ENCODE results near the gene DOK7. TPM values are rescaled to one million over a fixed set of nuclear protein-coding genes. Genes with fewer than 3 reads are reported as not detected.

DOK7 gene
- total and polyA plus RNA-seq, 2 donors (not counting 3 experiments of a cell fraction or from before 2014, with no cell fraction given): not detected

GRCh38 chr4:3440979-3441500, 22.1 kb upstream of the DOK7 start:
- BruUV-seq (replicated peaks): no TSS peak
- no peaks in the 10 kb centered on the region for H3K79me2 ChIP-seq (ENCODE audit: control insufficient read depth, insufficient read depth, low read length)
- H3K27ac ChIP-seq (ENCODE audit: insufficient read depth, low read depth, low read length): no peak overlapping the region
- FAIRE-seq (no peak), DNase-seq (ENCODE audit: low read depth, low spot score) (no peak)
- no peak overlapping the region for H3K4me2 ChIP-seq (ENCODE audit: insufficient read depth, low read length)
- POLR2A ChIA-PET: interaction anchor here (1.1 kb wide), 1 partner anchor 95 kb away, joined by 3 read pairs; no protein-coding TSS in a partner anchor
- H3K9ac ChIP-seq (replicated peaks; ENCODE audit: extremely low read depth, insufficient read depth, low read length): no peak overlapping the region
- no peaks in the 10 kb centered on the region for H4K20me1 ChIP-seq (replicated peaks; ENCODE audit: control insufficient read depth, extremely low read depth, insufficient read depth, low read length)
- CTCF ChIA-PET: interaction anchor here (0.8 to 6.1 kb wide), 8 partner anchors 11 to 296 kb away, joined by 3 to 78 read pairs (median 4); no protein-coding TSS in a partner anchor
- no peak overlapping the region for H2AFZ ChIP-seq (ENCODE audit: low read depth, low read length)
- H3K9me3 ChIP-seq (replicated peaks; ENCODE audit: control insufficient read depth, insufficient read depth, low read length): no peaks in the 10 kb centered on the region
- TF ChIP-seq EZH2 (IDR thresholded peaks at IDR 0.05; ENCODE audit: borderline replicate concordance, low read depth, low read length, severe bottlenecking): no peak
- TF ChIP-seq POLR2A (IDR thresholded peaks at IDR 0.05; ENCODE audit: low read depth, low read length): no peak
- no peak for TF ChIP-seq GATA2 (IDR thresholded peaks at IDR 0.05; ENCODE audit: insufficient read depth, insufficient read length, low read depth, low read length)
- TF ChIP-seq JUN (IDR thresholded peaks at IDR 0.05; ENCODE audit: borderline replicate concordance, insufficient read depth, insufficient read length, low read depth): no peak
- no peak for TF ChIP-seq CTCF (IDR thresholded peaks at IDR 0.05; ENCODE audit: extremely low read depth in 1 of 2, insufficient read depth in 1 of 2, low read depth in 1 of 2, low read length in 2 of 2)
- no peak for TF ChIP-seq FOS (IDR thresholded peaks at IDR 0.05; ENCODE audit: borderline replicate concordance, insufficient read depth, low read length)
- no peak for TF ChIP-seq MAX (IDR thresholded peaks at IDR 0.05; ENCODE audit: insufficient read depth, insufficient read length)
- no peak for TF ChIP-seq MYC (IDR thresholded peaks at IDR 0.05; ENCODE audit: low read depth, low read length)
- no peak overlapping the region for H3K4me3 ChIP-seq (replicated peaks in 1 of 3; ENCODE audit: insufficient read depth in 1 of 3, low read depth in 1 of 3, low read length in 3 of 3)
- H3K27me3 ChIP-seq (ENCODE audit: control insufficient read depth in 2 of 2, insufficient read depth in 2 of 2, low read length in 2 of 2): no peaks in the 10 kb centered on the region
- intact Hi-C loops (cut with micrococcal nuclease): no loop called here
- H3K9me1 ChIP-seq (replicated peaks; ENCODE audit: control insufficient read depth, extremely low read depth, insufficient read depth, low read length): no peaks in the 10 kb centered on the region
- dilution Hi-C loops (cut with MboI; ENCODE audit: extremely low pct_ligation_motif_present, low sequenced_read_pairs): no loop called here
- H3K4me1 ChIP-seq (ENCODE audit: control insufficient read depth, extremely low read depth, insufficient read depth, low read length): peaks cover 7% of the 10 kb centered on the region
- no peaks in the 10 kb centered on the region for H3K36me3 ChIP-seq (ENCODE audit: control insufficient read depth in 2 of 2, extremely low read depth in 1 of 2, insufficient read depth in 2 of 2, low read length in 2 of 2)

All from endothelial cell of umbilical vein (primary cell).